Epithelial cell of esophagus (primary cell): ENCODE measurements around the gene SEMA4D.
"Not testable (repeated sequence)": the region's sequence is repeated elsewhere in the genome, so short reads cannot be mapped to it uniquely, and the experiment has no call there.

Experiments used
- DNase-seq: peaks from one replicate; pipeline ENCODE4 v3.0.0; 2010; ENCODE audit warnings: low read depth
- H3K4me3 ChIP-seq: 2 replicates; pipeline ENCODE4 v1.5.1; 2011; ENCODE audit warnings: mild to moderate bottlenecking, low read length, control low read depth
- CTCF ChIP-seq: IDR thresholded peaks from 2 replicates; pipeline ENCODE4 v1.5.1; 2011; ENCODE audit warnings: low read depth, mild to moderate bottlenecking, low read length, control low read depth, inconsistent platforms; ENCODE audit not compliant: insufficient read depth; ENCODE audit errors: missing control alignments

SEMA4D gene

GRCh38 chr9:89477811-89478630 is 19.9 kb downstream of the SEMA4D start:
- no peak overlapping the region for H3K4me3 ChIP-seq

GRCh38 chr9:89477384-89477783 is 20.5 kb downstream of the SEMA4D start:
- no peak for DNase-seq
- no peak overlapping the region for H3K4me3 ChIP-seq
- TF ChIP-seq CTCF = no peak

More at GRCh38 chr9:89477811-89478630, 19.9 kb downstream of the SEMA4D start:
- no peak for DNase-seq
- no peak for TF ChIP-seq CTCF

- TF ChIP-seq CTCF = no peak
- DNase-seq = no peak
- H3K4me3 ChIP-seq = no peak overlapping the region
These were observed 21.4 kb downstream of the SEMA4D start for GRCh38 chr9:89476546-89476945.

GRCh38 chr9:89475891-89476440 is 21.9 kb downstream of the SEMA4D start:
- no peak for TF ChIP-seq CTCF
- H3K4me3 ChIP-seq = no peak overlapping the region
- DNase-seq = no peak

GRCh38 chr9:89474939-89475338 is 23.0 kb downstream of the SEMA4D start:
- no peak for DNase-seq
- no peak overlapping the region for H3K4me3 ChIP-seq
- TF ChIP-seq CTCF = no peak

GRCh38 chr9:89473762-89474469 is 24.0 kb downstream of the SEMA4D start:
- H3K4me3 ChIP-seq = no peak overlapping the region
- TF ChIP-seq CTCF = no peak
- no peak for DNase-seq

- not testable (repeated sequence) for H3K4me3 ChIP-seq, DNase-seq
These were observed 26.1 kb downstream of the SEMA4D start for GRCh38 chr9:89471796-89472320.
